GM12878 (cell line): Measurements from ENCODE around the gene RBPJ. TPM values are rescaled to one million over a fixed set of nuclear protein-coding genes. Genes with fewer than 3 reads are reported as not detected.

Experiments used
- ATAC-seq: fragments of 200-7000 bp; cut with Tn5 transposase; 3 replicates; pipeline ENCODE4 v1.9.1; 2020; ENCODE audit warnings: mild to moderate bottlenecking, moderate library complexity
- BruUV-seq: library from RNA; stranded (reverse); fragments of 400-500 nt; replicated peaks from 2 replicates; lab custom pipeline; 2021; lab: Mats Ljungman, UMichigan
- CTCF ChIA-PET: fragments of 300-600 bp; sonication (Branson Sonifier 250); formaldehyde crosslinking; extraction: SDS; loops from one replicate; lab custom pipeline; 2021; ENCODE audit warnings: inconsistent platforms; lab: Yijun Ruan, JAX
- POLR2A ChIA-PET: fragments of 350-600 bp; formaldehyde crosslinking; extraction: SDS; loops from one replicate; lab custom pipeline; 2021; ENCODE audit warnings: inconsistent platforms; lab: Charles Lee
- RAD21 ChIA-PET: fragments of 300-600 bp; sonication (Branson Sonifier 250); formaldehyde crosslinking; loops from one replicate; lab custom pipeline; 2023; ENCODE audit warnings: antibody characterized with exemption; ENCODE audit not compliant: unreplicated experiment; lab: Charles Lee
- SMC1A ChIA-PET: fragments of 300-600 bp; sonication (Branson Sonifier 250); formaldehyde crosslinking; loops from one replicate; lab custom pipeline; 2023; ENCODE audit not compliant: unreplicated experiment, uncharacterized antibody; lab: Charles Lee
- DNase-seq: peaks from one replicate; pipeline ENCODE4 v3.0.0-alpha.2; 2011; ENCODE audit warnings: low read depth, low spot score
- FAIRE-seq: peaks from 3 replicates; lab custom pipeline; 2011; peaks lifted over from hg19 to GRCh38; lab: Jason Lieb, UNC
- H2AFZ ChIP-seq: 2 replicates; pipeline ENCODE4 v1.6.0; 2011; ENCODE audit warnings: low read depth, low read length, control low read depth; ENCODE audit not compliant: control insufficient read depth
- H3K27ac ChIP-seq: 2 replicates; pipeline ENCODE4 v1.5.1; 2011; ENCODE audit warnings: control low read depth; ENCODE audit not compliant: control insufficient read depth, insufficient read depth
- H3K27me3 ChIP-seq, 2 experiments: replicated peaks in 1 of 2; 2 replicates each; pipeline versions ENCODE4 v1.6.0 to v1.6.1; 2011; ENCODE audit warnings: low read length in 1 of 2; ENCODE audit not compliant: control insufficient read depth in 2 of 2, insufficient read depth in 2 of 2
- H3K36me3 ChIP-seq, 2 experiments: 2 replicates each; pipeline ENCODE4 v1.5.1; 2011; ENCODE audit warnings: low read length in 1 of 2; ENCODE audit not compliant: control insufficient read depth in 2 of 2, insufficient read depth in 2 of 2
- H3K4me1 ChIP-seq: 2 replicates; pipeline ENCODE4 v1.6.1; 2011; ENCODE audit warnings: mild to moderate bottlenecking, low read length, moderate library complexity, mixed read lengths; ENCODE audit not compliant: control insufficient read depth, insufficient read depth
- H3K4me2 ChIP-seq: 2 replicates; pipeline ENCODE4 v1.6.0; 2011; ENCODE audit warnings: control low read depth; ENCODE audit not compliant: control insufficient read depth, insufficient read depth
- H3K4me3 ChIP-seq: fragments of 200-600 bp; sonication (generic); 2 replicates; pipeline ENCODE4 v1.5.1; 2016
- H3K79me2 ChIP-seq: 2 replicates; pipeline ENCODE4 v1.6.0; 2011; ENCODE audit warnings: low read length; ENCODE audit not compliant: control insufficient read depth, insufficient read depth
- H3K9ac ChIP-seq: 2 replicates; pipeline ENCODE4 v1.8.0; 2011; ENCODE audit warnings: low read length, control low read depth, mixed read lengths; ENCODE audit not compliant: control insufficient read depth, insufficient read depth
- H3K9me3 ChIP-seq: replicated peaks from 3 replicates; pipeline ENCODE4 v1.5.1; 2011; ENCODE audit warnings: mild to moderate bottlenecking, low read length; ENCODE audit not compliant: control insufficient read depth, insufficient read depth
- H4K20me1 ChIP-seq: 2 replicates; pipeline ENCODE4 v1.6.0; 2011; ENCODE audit not compliant: control insufficient read depth, insufficient read depth
- ATF7 ChIP-seq: fragments of 450-650 bp; IDR thresholded peaks from 2 replicates; pipeline ENCODE4 v1.6.1; 2016; ENCODE audit warnings: low read depth, mild to moderate bottlenecking
- BRCA1 ChIP-seq: IDR thresholded peaks from 2 replicates; pipeline ENCODE4 v1.6.1; 2011; ENCODE audit warnings: low read depth, low read length, improper control_type of control experiment
- CEBPZ ChIP-seq: fragments of 150-350 bp; IDR thresholded peaks from 2 replicates; pipeline ENCODE4 v1.6.1; 2016; ENCODE audit warnings: low read depth, low read length
- E2F8 ChIP-seq: fragments of 450-650 bp; IDR thresholded peaks from 2 replicates; pipeline ENCODE4 v1.6.1; 2018; ENCODE audit warnings: mild to moderate bottlenecking, low read depth, moderate library complexity; ENCODE audit not compliant: partially characterized antibody
- E4F1 ChIP-seq: fragments of 450-650 bp; IDR thresholded peaks from 2 replicates; pipeline ENCODE4 v1.6.1; 2018; ENCODE audit warnings: borderline replicate concordance, mild to moderate bottlenecking; ENCODE audit not compliant: partially characterized antibody
- ETV6 ChIP-seq, 2 experiments: fragments of 450-650 bp in 1 of 2; IDR thresholded peaks in 1 of 2; conservative IDR thresholded peaks in 1 of 2; 2 replicates each; pipeline ENCODE4 v1.6.1; 2014; ENCODE audit warnings: antibody characterized with exemption in 1 of 2, borderline replicate concordance in 1 of 2, low read depth in 1 of 2, mild to moderate bottlenecking in 1 of 2, moderate library complexity in 1 of 2
- FOS ChIP-seq: IDR thresholded peaks from 3 replicates; pipeline ENCODE4 v1.6.1; 2011; ENCODE audit warnings: borderline replicate concordance; ENCODE audit not compliant: insufficient read length; ENCODE audit errors: extremely low read depth
- HDGF ChIP-seq: fragments of 450-650 bp; IDR thresholded peaks from 2 replicates; pipeline ENCODE4 v1.6.1; 2016; ENCODE audit warnings: antibody characterized with exemption
- MXI1 ChIP-seq: fragments of 150-350 bp; IDR thresholded peaks from 2 replicates; pipeline ENCODE4 v1.6.1; 2011; ENCODE audit warnings: low read depth, mild to moderate bottlenecking, inconsistent platforms, low read length, improper control_type of control experiment
- MYB ChIP-seq: fragments of 150-350 bp; IDR thresholded peaks from 2 replicates; pipeline ENCODE4 v1.6.1; 2014; ENCODE audit warnings: mild to moderate bottlenecking, low read depth, low read length, borderline replicate concordance
- NR2C1 ChIP-seq: fragments of 450-650 bp; IDR thresholded peaks from 2 replicates; pipeline ENCODE4 v1.6.1; 2017; ENCODE audit warnings: antibody characterized with exemption, mild to moderate bottlenecking, moderate library complexity
- YBX1 ChIP-seq: fragments of 450-650 bp; IDR thresholded peaks from 2 replicates; pipeline ENCODE4 v1.6.1; 2016; ENCODE audit warnings: antibody characterized with exemption
- ZSCAN29 ChIP-seq: fragments of 450-650 bp; IDR thresholded peaks from 2 replicates; pipeline ENCODE4 v1.6.1; 2017; ENCODE audit warnings: mild to moderate bottlenecking, moderate library complexity
- WGBS: methylation state at CpG from one replicate; pipeline ENCODE4 v1.1.6; 2016; ENCODE audit warnings: low lambda C conversion rate; ENCODE audit not compliant: insufficient replicate concordance, insufficient coverage; ENCODE audit errors: missing lambda C conversion rate; 5-methylcytosine and 5-hydroxymethylcytosine counted together
- in situ Hi-C: fragments of 300-500 bp; cut with MboI; formaldehyde crosslinking; loops from 9 replicates; pipeline ENCODE4 v1.14.3; 2018; ENCODE audit warnings: mixed read lengths
- intact Hi-C: fragments of 100-400 bp; cut with micrococcal nuclease; formaldehyde crosslinking; loops from one replicate; pipeline ENCODE4 v1.14.2; 2022; ENCODE audit not compliant: unreplicated experiment
- polyA plus RNA-seq, 11 experiments: library from polyadenylated mRNA; depleted of rRNA in 4 of 11; unstranded in 6 of 11; stranded (reverse) in 5 of 11; fragments of >200 nt; fragmentation: Nextera tagmentation in 4 of 11; fragmentation: Illumina TruSeq in 1 of 11; extraction: Ambion mirVana in 4 of 11; extraction: Trizol in 1 of 11; gene quantifications; 1 replicate in 1 of 11; 2 replicates in 10 of 11; pipeline versions ENCODE4 v1.2.1 to v1.2.3, GENCODE V29; 2011 to 2016; ENCODE audit warnings: inconsistent platforms in 2 of 11, missing spikeins in 2 of 11, low read depth in 1 of 11
- total RNA-seq, 4 experiments: library from RNA; depleted of rRNA in 3 of 4; stranded (reverse); fragments of >200 nt in 3 of 4; fragmentation: Illumina TruSeq in 1 of 4; extraction: Trizol in 1 of 4; gene quantifications; 2 replicates each; pipeline versions ENCODE4 v1.2.1 to v1.2.3, GENCODE V29; 2013 to 2021

RBPJ gene
- total and polyA plus RNA-seq, 10 of the 15 experiments (the other 5 are each of a cell fraction or from before 2014, with no cell fraction given): 24.5 to 87.6 (median 41.6) TPM

GRCh38 chr4:26418107-26418506 lies 97.3 kb downstream of the RBPJ start:
- Histone ChIP-seq H3K4me1 (no peaks in the 10 kb centered on the region), H4K20me1 (no peaks in the 10 kb centered on the region; the same call in 1 of the 2 replicates), H3K79me2 (no peaks in the 10 kb centered on the region), H2AFZ (no peak overlapping the region), H3K9me3 (no peaks in the 10 kb centered on the region), H3K36me3 (peaks cover 0 to 14% of the 10 kb centered on the region in 2 experiments; a peak in 1 of 4 replicates), H3K9ac (no peak overlapping the region), H3K4me2 (no peak overlapping the region), H3K27me3 (no peaks in the 10 kb centered on the region), H3K4me3 (no peak overlapping the region), H3K27ac (no peak overlapping the region)
- ChIA-PET RAD21 (interaction anchor here (0.9 to 1.4 kb wide), 2 partner anchors 35 to 88 kb away, joined by 3 read pairs; no protein-coding TSS in a partner anchor), CTCF (interaction anchor here (0.6 to 18.7 kb wide), 5 partner anchors 9 to 89 kb away, joined by 3 to 474 read pairs (median 3); no protein-coding TSS in a partner anchor), POLR2A (no interaction called here), SMC1A (interaction anchor here (1.1 to 1.4 kb wide), 2 partner anchors 9 to 93 kb away, joined by 3 to 4 read pairs; no protein-coding TSS in a partner anchor)
- FAIRE-seq: no peak
- BruUV-seq: no TSS peak
- WGBS: 90% methylated on average over 1 of the region's 1 CpG
- in situ Hi-C loops: loop anchor here (10.0 kb wide), 1 partner anchor 393 kb away; no protein-coding TSS in a partner anchor
- DNase-seq: no peak
- ATAC-seq: no peak
- intact Hi-C loops: no loop called here
- TF ChIP-seq ETV6 (conservative IDR thresholded peaks at IDR 0.05 in 1 of 2, IDR thresholded peaks at IDR 0.05 in 1 of 2; ENCODE audit: borderline replicate concordance in 1 of 2, low read depth in 1 of 2) (no peak), E4F1 (no peak), E2F8 (no peak), BRCA1 (no peak), FOS (no peak), ATF7 (no peak), CEBPZ (no peak), ZSCAN29 (no peak), MYB (no peak), MXI1 (no peak), NR2C1 (no peak), YBX1 (no peak), HDGF (no peak)
